IMR-90 (cell line): ENCODE measurements around the gene FLT4. TPM values are rescaled to one million over a fixed set of nuclear protein-coding genes. Genes with fewer than 3 reads are reported as not detected.
A peak's percentile ranks its signal among the peaks of the same experiment; 100 is the strongest.

Experiments
- ATAC-seq: fragments of 200-7000 bp; cut with Tn5 transposase; 2 replicates; pipeline ENCODE4 v1.9.1; 2020; ENCODE audit warnings: low read depth, mild to moderate bottlenecking, moderate library complexity
- BruUV-seq: library from RNA; stranded (reverse); fragments of 400-500 nt; replicated peaks from 2 replicates; lab custom pipeline; 2021; lab: Mats Ljungman, UMichigan
- CTCF ChIA-PET: fragments of 300-600 bp; formaldehyde crosslinking; extraction: SDS; loops from one replicate; lab custom pipeline; 2021; ENCODE audit warnings: antibody characterized with exemption; lab: Yijun Ruan, JAX
- POLR2A ChIA-PET: fragments of 300-600 bp; sonication (Branson Sonifier 250); formaldehyde crosslinking; loops from one replicate; lab custom pipeline; 2022; ENCODE audit warnings: antibody characterized with exemption; ENCODE audit not compliant: unreplicated experiment; lab: Charles Lee
- DNase-seq: peaks from one replicate; pipeline ENCODE4 v3.0.0; 2013
- H2AFZ ChIP-seq: replicated peaks from 2 replicates; pipeline ENCODE3; 2013; ENCODE audit warnings: low read length, mild to moderate bottlenecking; ENCODE audit not compliant: poor library complexity
- H2AK5ac ChIP-seq: 2 replicates; pipeline ENCODE4 v1.6.1; 2013; ENCODE audit warnings: low read depth, low read length, inconsistent platforms
- H2AK9ac ChIP-seq: replicated peaks from 2 replicates; pipeline ENCODE3; 2013; ENCODE audit warnings: mild to moderate bottlenecking, low read depth, low read length, moderate library complexity; ENCODE audit not compliant: poor library complexity
- H2BK120ac ChIP-seq: 2 replicates; pipeline ENCODE4 v1.6.1; 2013; ENCODE audit warnings: low read depth, low read length, inconsistent platforms
- H2BK15ac ChIP-seq: 3 replicates; pipeline ENCODE4 v1.6.1; 2013; ENCODE audit warnings: low read depth, low read length, inconsistent platforms
- H2BK20ac ChIP-seq: 2 replicates; pipeline ENCODE4 v1.6.1; 2013; ENCODE audit warnings: low read depth, mild to moderate bottlenecking, inconsistent platforms, low read length, moderate library complexity
- H2BK5ac ChIP-seq: 2 replicates; pipeline ENCODE4 v1.6.1; 2013; ENCODE audit warnings: mild to moderate bottlenecking, low read depth, low read length, inconsistent platforms; ENCODE audit not compliant: poor library complexity, severe bottlenecking
- H3K14ac ChIP-seq: replicated peaks from 2 replicates; pipeline ENCODE4 v1.6.1; 2013; ENCODE audit warnings: low read depth, low read length, inconsistent platforms
- H3K18ac ChIP-seq: 2 replicates; pipeline ENCODE4 v1.6.1; 2013; ENCODE audit warnings: low read depth, low read length, control low read depth
- H3K23ac ChIP-seq: 2 replicates; pipeline ENCODE4 v1.6.1; 2013; ENCODE audit warnings: low read depth, low read length, inconsistent platforms
- H3K27ac ChIP-seq: 2 replicates; pipeline ENCODE4 v1.5.1; 2013; ENCODE audit warnings: mild to moderate bottlenecking, control low read depth, low read length; ENCODE audit not compliant: insufficient read depth
- H3K27me3 ChIP-seq: 2 replicates; pipeline ENCODE4 v1.6.1; 2013; ENCODE audit warnings: low read length; ENCODE audit not compliant: control insufficient read depth, insufficient read depth
- H3K36me3 ChIP-seq: 2 replicates; pipeline ENCODE4 v1.6.1; 2013; ENCODE audit warnings: low read length, mixed read lengths; ENCODE audit not compliant: control insufficient read depth, insufficient read depth
- H3K4ac ChIP-seq: 2 replicates; pipeline ENCODE4 v1.6.1; 2013; ENCODE audit warnings: low read depth, low read length, inconsistent platforms
- H3K4me1 ChIP-seq: 2 replicates; pipeline ENCODE4 v1.6.1; 2013; ENCODE audit warnings: low read length, mixed read lengths; ENCODE audit not compliant: control insufficient read depth, insufficient read depth
- H3K4me2 ChIP-seq: 2 replicates; pipeline ENCODE4 v1.6.1; 2013; ENCODE audit warnings: low read depth, mild to moderate bottlenecking, control low read depth, low read length, moderate library complexity
- H3K4me3 ChIP-seq: 2 replicates; pipeline ENCODE4 v1.5.1; 2013; ENCODE audit warnings: low read depth, mild to moderate bottlenecking, control low read depth, low read length, moderate library complexity; ENCODE audit not compliant: insufficient read depth
- H3K56ac ChIP-seq: 2 replicates; pipeline ENCODE4 v1.6.1; 2013; ENCODE audit warnings: low read length, inconsistent platforms; ENCODE audit not compliant: insufficient read depth; ENCODE audit errors: extremely low read depth
- H3K79me1 ChIP-seq, 2 experiments: 2 replicates each; pipeline ENCODE4 v1.6.1; 2013; ENCODE audit warnings: low read length in 2 of 2, inconsistent platforms in 1 of 2, low read depth in 1 of 2
- H3K9ac ChIP-seq: 2 replicates; pipeline ENCODE4 v1.6.1; 2013; ENCODE audit warnings: low read depth, low read length, control low read depth
- H3K9me1 ChIP-seq: 2 replicates; pipeline ENCODE4 v1.6.1; 2013; ENCODE audit warnings: low read length, inconsistent platforms; ENCODE audit not compliant: insufficient read depth
- H3K9me3 ChIP-seq: 2 replicates; pipeline ENCODE4 v1.6.1; 2013; ENCODE audit warnings: low read length; ENCODE audit not compliant: control insufficient read depth, insufficient read depth
- H4K20me1 ChIP-seq: 2 replicates; pipeline ENCODE4 v1.6.1; 2013; ENCODE audit warnings: low read length, inconsistent platforms; ENCODE audit not compliant: insufficient read depth
- H4K5ac ChIP-seq: 2 replicates; pipeline ENCODE4 v1.6.1; 2013; ENCODE audit warnings: mild to moderate bottlenecking, low read depth, low read length, control low read depth
- H4K8ac ChIP-seq, 2 experiments: 2 replicates each; pipeline ENCODE4 v1.6.1; 2013; ENCODE audit warnings: low read depth in 2 of 2, low read length in 2 of 2, control low read depth in 1 of 2, inconsistent platforms in 1 of 2
- H4K91ac ChIP-seq: 2 replicates; pipeline ENCODE4 v1.6.1; 2013; ENCODE audit warnings: low read depth, low read length, inconsistent platforms; ENCODE audit not compliant: insufficient read depth
- BHLHE40 ChIP-seq: fragments of 150-350 bp; IDR thresholded peaks from 2 replicates; pipeline ENCODE4 v1.6.1; 2016; ENCODE audit warnings: mild to moderate bottlenecking, low read depth, low read length
- CEBPB ChIP-seq: IDR thresholded peaks from 2 replicates; pipeline ENCODE4 v1.6.1; 2012; ENCODE audit warnings: low read depth, low read length, improper control_type of control experiment
- CHD1 ChIP-seq: IDR thresholded peaks from 2 replicates; pipeline ENCODE4 v1.6.1; 2012; ENCODE audit warnings: low read depth, low read length, improper control_type of control experiment
- FOS ChIP-seq: fragments of 150-350 bp; IDR thresholded peaks from 2 replicates; pipeline ENCODE4 v1.6.1; 2016; ENCODE audit warnings: low read depth, low read length
- MAFK ChIP-seq: IDR thresholded peaks from 2 replicates; pipeline ENCODE4 v1.6.1; 2012; ENCODE audit warnings: low read depth, low read length, improper control_type of control experiment
- MAZ ChIP-seq: IDR thresholded peaks from 2 replicates; pipeline ENCODE4 v1.6.1; 2012; ENCODE audit warnings: low read depth, mild to moderate bottlenecking, low read length, improper control_type of control experiment, moderate library complexity, borderline replicate concordance
- MXI1 ChIP-seq: IDR thresholded peaks from 2 replicates; pipeline ENCODE4 v1.6.1; 2012; ENCODE audit warnings: low read depth, mild to moderate bottlenecking, low read length, moderate library complexity, borderline replicate concordance
- POLR2A ChIP-seq: IDR thresholded peaks from 2 replicates; pipeline ENCODE4 v1.6.1; 2012; ENCODE audit warnings: mild to moderate bottlenecking, low read depth, low read length
- RAD21 ChIP-seq: IDR thresholded peaks from 2 replicates; pipeline ENCODE4 v1.6.1; 2012; ENCODE audit warnings: low read length, improper control_type of control experiment
- RCOR1 ChIP-seq: IDR thresholded peaks from 2 replicates; pipeline ENCODE4 v1.6.1; 2012; ENCODE audit warnings: mild to moderate bottlenecking, low read length, improper control_type of control experiment; ENCODE audit not compliant: insufficient replicate concordance
- RFX5 ChIP-seq: IDR thresholded peaks from 2 replicates; pipeline ENCODE4 v1.8.0; 2012; ENCODE audit warnings: low read depth, mild to moderate bottlenecking, low read length, moderate library complexity
- SMC3 ChIP-seq: fragments of 150-350 bp; IDR thresholded peaks from 2 replicates; pipeline ENCODE4 v1.6.1; 2016; ENCODE audit warnings: low read depth, mild to moderate bottlenecking, antibody characterized with exemption, low read length, moderate library complexity
- WGBS, 2 experiments: methylation state at CpG; one replicate each; pipeline versions ENCODE4 v1.1.5 to v1.1.7; 2013; ENCODE audit warnings: missing lambda C conversion rate in 2 of 2; ENCODE audit not compliant: insufficient read length in 1 of 2; ENCODE audit errors: extremely low coverage in 2 of 2; 5-methylcytosine and 5-hydroxymethylcytosine counted together
- dilution Hi-C: fragments of 300-500 bp; cut with HindIII; formaldehyde crosslinking; loops from one replicate; pipeline ENCODE4 v1.14.3; 2018; ENCODE audit warnings: low sequenced_read_pairs; ENCODE audit not compliant: unreplicated experiment
- in situ Hi-C: fragments of 300-500 bp; cut with MboI; formaldehyde crosslinking; loops from 3 replicates; pipeline ENCODE4 v1.14.3; 2019; ENCODE audit warnings: low sequenced_read_pairs, inconsistent platforms, mixed read lengths
- intact Hi-C: fragments of 100-400 bp; cut with micrococcal nuclease; formaldehyde crosslinking; loops from 2 replicates; pipeline ENCODE4 v1.10.0; 2022
- polyA plus RNA-seq, 3 experiments: library from polyadenylated mRNA; depleted of rRNA; stranded (reverse); fragments of >200 nt; gene quantifications; 2 replicates each; pipeline ENCODE4 v1.2.3, GENCODE V29; 2012; ENCODE audit warnings: low replicate concordance in 1 of 3
- total RNA-seq: library from RNA; depleted of rRNA; stranded (reverse); fragments of >200 nt; gene quantifications from 2 replicates; pipeline ENCODE4 v1.2.3, GENCODE V29; 2012
- TF ChIP-seq, protein P1 (sequence below): conservative IDR thresholded peaks from 2 replicates; pipeline ENCODE4 v1.5.1; 2012; ENCODE audit warnings: mild to moderate bottlenecking, low read depth, low read length, improper control_type of control experiment
- TF ChIP-seq, protein P2 (sequence below): fragments of 150-350 bp; IDR thresholded peaks from 2 replicates; pipeline ENCODE4 v1.6.1; 2016; ENCODE audit warnings: low read depth, mild to moderate bottlenecking, low read length, moderate library complexity, borderline replicate concordance
- TF ChIP-seq, protein P3 (sequence below): fragments of 150-350 bp; IDR thresholded peaks from 2 replicates; pipeline ENCODE4 v1.6.1; 2017; ENCODE audit warnings: mild to moderate bottlenecking, antibody characterized with exemption, low read length, low read depth

The FLT4 gene
- total and polyA plus RNA-seq, 2 of the 4 experiments (the other 2 are of a cell fraction): under 0.01 to 0.07 TPM

DNA sequence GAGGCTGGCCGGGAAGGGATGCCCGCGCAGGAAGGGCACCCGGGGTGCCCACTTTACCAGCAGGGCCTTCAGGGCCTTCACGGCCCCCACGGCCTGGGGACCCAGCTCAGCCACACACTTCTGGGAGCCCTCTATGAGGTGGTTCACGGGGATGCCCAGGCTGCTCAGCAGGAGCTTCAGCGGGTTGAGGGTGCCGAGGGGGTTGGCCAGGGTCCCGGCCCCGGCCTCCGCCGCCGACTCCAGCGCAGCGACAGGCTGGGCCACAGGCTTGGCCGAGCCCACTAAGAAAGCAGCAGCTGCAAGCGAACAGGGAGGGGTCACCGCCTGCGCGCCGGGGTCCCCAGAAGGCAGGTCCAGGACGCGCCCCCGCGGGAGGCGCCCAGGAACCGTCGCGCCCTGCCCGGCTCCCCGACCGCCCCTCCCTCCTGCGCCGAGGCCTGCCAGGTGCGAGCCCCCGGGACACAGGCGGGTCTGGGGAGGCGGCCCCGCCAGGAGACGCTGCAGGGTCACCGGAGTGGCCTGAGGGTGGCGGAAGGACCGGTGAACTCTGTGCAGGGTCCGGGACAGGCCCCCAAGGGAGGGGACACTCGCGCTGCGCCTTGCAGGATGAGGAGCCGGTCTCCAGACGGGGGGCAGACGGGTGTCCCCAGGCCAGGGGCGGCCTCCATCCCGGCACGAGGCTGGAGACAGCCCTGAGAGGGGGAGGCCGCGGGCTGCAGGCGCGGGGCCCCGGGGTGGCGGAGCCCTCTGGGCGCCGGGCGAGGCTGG is 58.7 kb downstream of the FLT4 start:
- no TSS peak for BruUV-seq
- no peak overlapping the region for H2AK9ac ChIP-seq
- no peaks in the 10 kb centered on the region for H3K36me3 ChIP-seq
- ChIA-PET POLR2A (no interaction called here), CTCF (no interaction called here)
- no peaks in the 10 kb centered on the region for H4K20me1 ChIP-seq
- in situ Hi-C loops: no loop called here
- no peaks in the 10 kb centered on the region for H3K9me3 ChIP-seq
- peaks cover 40% of the 10 kb centered on the region for H3K27me3 ChIP-seq
- H2BK5ac ChIP-seq: no peak overlapping the region
- no peak overlapping the region for H3K56ac ChIP-seq
- no peaks in the 10 kb centered on the region for H3K79me1 ChIP-seq
- peak overlapping the region; percentile 51 for H2AFZ ChIP-seq
- H3K4me2 ChIP-seq: no peak overlapping the region; the same call in 1 of the 2 replicates
- H3K18ac ChIP-seq: no peak overlapping the region
- no peak overlapping the region for H4K91ac ChIP-seq
- no peak overlapping the region for H2BK20ac ChIP-seq
- ATAC-seq: peak; percentile 12; the same call in 1 of the 2 replicates
- no peak overlapping the region for H3K23ac ChIP-seq
- DNase-seq: no peak
- H2BK120ac ChIP-seq: no peak overlapping the region
- 4% methylated on average over 39 of the region's 63 CpGs; no CpG with 5 or more reads in 1 of the 2 experiments for WGBS, 2 experiments
- no peak overlapping the region for H3K4ac ChIP-seq
- no peak overlapping the region for H2BK15ac ChIP-seq
- H3K4me1 ChIP-seq: no peaks in the 10 kb centered on the region; the same call in 1 of the 2 replicates
- H3K27ac ChIP-seq: no peak overlapping the region
- no peak overlapping the region for H3K4me3 ChIP-seq
- intact Hi-C loops: no loop called here
- H3K14ac ChIP-seq: no peak overlapping the region
- H2AK5ac ChIP-seq: no peak overlapping the region
- no peak overlapping the region for H4K8ac ChIP-seq
- H3K9me1 ChIP-seq: no peaks in the 10 kb centered on the region
- no peak overlapping the region for H4K5ac ChIP-seq
- H3K9ac ChIP-seq: no peak overlapping the region
- dilution Hi-C loops: no loop called here
- TF ChIP-seq, protein P1, sequence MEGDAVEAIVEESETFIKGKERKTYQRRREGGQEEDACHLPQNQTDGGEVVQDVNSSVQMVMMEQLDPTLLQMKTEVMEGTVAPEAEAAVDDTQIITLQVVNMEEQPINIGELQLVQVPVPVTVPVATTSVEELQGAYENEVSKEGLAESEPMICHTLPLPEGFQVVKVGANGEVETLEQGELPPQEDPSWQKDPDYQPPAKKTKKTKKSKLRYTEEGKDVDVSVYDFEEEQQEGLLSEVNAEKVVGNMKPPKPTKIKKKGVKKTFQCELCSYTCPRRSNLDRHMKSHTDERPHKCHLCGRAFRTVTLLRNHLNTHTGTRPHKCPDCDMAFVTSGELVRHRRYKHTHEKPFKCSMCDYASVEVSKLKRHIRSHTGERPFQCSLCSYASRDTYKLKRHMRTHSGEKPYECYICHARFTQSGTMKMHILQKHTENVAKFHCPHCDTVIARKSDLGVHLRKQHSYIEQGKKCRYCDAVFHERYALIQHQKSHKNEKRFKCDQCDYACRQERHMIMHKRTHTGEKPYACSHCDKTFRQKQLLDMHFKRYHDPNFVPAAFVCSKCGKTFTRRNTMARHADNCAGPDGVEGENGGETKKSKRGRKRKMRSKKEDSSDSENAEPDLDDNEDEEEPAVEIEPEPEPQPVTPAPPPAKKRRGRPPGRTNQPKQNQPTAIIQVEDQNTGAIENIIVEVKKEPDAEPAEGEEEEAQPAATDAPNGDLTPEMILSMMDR: no peak
- TF ChIP-seq CEBPB (no peak), RCOR1 (no peak), MAZ (no peak), SMC3 (no peak), RFX5 (no peak), POLR2A (no peak), FOS (no peak), BHLHE40 (no peak), MAFK (no peak), MXI1 (no peak), CHD1 (no peak), RAD21 (no peak)
- TF ChIP-seq, protein P2, sequence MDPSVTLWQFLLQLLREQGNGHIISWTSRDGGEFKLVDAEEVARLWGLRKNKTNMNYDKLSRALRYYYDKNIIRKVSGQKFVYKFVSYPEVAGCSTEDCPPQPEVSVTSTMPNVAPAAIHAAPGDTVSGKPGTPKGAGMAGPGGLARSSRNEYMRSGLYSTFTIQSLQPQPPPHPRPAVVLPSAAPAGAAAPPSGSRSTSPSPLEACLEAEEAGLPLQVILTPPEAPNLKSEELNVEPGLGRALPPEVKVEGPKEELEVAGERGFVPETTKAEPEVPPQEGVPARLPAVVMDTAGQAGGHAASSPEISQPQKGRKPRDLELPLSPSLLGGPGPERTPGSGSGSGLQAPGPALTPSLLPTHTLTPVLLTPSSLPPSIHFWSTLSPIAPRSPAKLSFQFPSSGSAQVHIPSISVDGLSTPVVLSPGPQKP: no peak
- TF ChIP-seq, protein P3, sequence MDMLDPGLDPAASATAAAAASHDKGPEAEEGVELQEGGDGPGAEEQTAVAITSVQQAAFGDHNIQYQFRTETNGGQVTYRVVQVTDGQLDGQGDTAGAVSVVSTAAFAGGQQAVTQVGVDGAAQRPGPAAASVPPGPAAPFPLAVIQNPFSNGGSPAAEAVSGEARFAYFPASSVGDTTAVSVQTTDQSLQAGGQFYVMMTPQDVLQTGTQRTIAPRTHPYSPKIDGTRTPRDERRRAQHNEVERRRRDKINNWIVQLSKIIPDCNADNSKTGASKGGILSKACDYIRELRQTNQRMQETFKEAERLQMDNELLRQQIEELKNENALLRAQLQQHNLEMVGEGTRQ: no peak
